Activated CD8-positive, alpha-beta memory T cell treated with anti-CD3 and anti-CD28 coated beads for 4 hours (primary cell): Measurements from ENCODE around the gene TNFRSF25.
A peak's percentile ranks its signal among the peaks of the same experiment; 100 is the strongest.
"Not testable (repeated sequence)": the region's sequence is repeated elsewhere in the genome, so short reads cannot be mapped to it uniquely, and the experiment has no call there.

Source experiments
- DNase-seq, 2 donors: peaks; one replicate each; pipeline ENCODE4 v3.0.0-alpha.2; 2020; ENCODE audit warnings: low read depth in 2 of 2

The TNFRSF25 gene

DNA sequence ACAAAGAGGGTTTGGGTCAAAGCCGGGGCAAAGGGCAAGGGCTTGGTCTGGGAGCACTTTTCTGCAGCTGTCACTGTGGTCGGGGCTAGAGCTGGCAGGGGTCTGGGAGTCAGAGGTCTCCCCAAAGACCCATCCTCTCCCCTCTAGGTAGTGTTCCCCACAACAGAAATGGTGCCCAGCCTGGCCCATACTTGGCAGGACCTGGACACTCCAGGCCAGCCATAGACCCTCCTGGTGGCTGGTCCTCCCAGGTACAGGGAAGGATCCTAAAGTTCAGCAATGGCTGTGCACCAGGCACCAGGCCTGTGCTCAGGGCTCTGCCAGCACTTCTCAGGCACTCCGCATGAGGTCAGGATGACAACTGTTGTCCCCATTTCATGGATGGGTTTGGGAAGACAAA is 30.4 kb downstream of the TNFRSF25 start:
- DNase-seq, result no peak

DNA sequence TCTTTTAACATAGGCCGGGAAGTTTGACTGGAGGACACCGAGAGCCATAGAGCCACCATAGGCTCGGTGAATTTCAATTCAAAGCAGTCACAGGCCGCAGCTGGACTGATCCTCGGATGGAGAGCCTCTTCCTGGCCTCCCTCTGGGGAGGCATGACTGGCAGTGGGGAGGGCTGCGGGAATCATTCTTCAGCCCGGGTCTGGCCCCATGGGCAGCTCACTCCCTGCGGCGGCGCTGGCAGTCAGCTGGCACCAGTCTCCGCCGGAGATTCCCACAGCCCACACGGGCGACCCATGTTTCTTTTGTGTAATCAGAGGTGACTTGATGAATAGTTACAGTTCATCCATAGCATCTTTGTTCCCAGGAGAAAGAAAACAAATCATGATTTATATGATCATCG is 30.8 kb downstream of the TNFRSF25 start:
- DNase-seq, result no peak

- no peak for DNase-seq
Measured at GRCh38 chr1:6434186-6434585, 31.8 kb downstream of the TNFRSF25 start.

DNA sequence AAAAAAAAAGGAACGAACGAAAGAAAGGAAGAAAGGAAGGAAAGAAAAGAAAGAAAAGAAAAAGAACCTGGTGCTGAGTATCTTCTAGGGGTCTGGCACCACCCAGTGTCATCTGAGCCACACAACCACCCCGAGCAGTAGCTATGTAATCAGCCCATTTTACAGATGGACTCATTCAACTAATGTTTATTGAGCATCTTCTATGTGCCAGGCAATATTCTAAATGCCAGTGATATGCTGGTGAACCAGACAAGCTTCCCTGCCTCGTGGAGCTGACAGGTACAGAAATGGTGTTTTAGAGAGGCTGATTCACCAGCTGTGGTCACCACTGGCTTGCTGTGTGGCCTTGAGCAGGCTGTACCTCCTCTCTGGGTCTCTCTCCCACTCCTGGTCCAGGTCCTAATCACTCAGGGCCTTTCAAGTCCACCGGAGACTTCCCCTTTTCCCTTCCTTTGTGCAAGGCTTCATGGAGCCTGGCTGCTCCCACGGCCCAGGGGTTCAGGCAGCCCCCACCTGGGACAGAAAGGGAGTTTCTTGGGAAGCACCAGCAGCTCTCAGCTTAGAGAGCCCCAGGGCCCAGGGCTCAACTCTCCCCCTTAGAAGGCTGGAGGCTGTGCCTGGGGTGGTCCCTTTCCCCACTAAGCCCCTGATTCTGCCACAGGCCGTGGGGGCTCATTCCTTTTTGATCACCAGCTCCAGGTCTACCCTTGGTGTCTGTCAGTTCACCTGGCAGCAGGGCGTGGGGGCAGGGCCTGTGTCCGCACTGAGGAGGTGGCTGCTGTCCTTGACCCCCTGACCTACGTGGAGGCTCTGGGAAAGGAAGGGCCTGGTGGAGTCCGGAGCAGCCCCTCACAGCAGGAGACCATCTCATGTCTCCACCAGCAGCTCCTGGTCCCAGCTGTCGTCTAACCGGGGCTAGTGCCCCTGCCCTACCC is 34.1 kb downstream of the TNFRSF25 start:
- not testable (repeated sequence) for DNase-seq

DNA sequence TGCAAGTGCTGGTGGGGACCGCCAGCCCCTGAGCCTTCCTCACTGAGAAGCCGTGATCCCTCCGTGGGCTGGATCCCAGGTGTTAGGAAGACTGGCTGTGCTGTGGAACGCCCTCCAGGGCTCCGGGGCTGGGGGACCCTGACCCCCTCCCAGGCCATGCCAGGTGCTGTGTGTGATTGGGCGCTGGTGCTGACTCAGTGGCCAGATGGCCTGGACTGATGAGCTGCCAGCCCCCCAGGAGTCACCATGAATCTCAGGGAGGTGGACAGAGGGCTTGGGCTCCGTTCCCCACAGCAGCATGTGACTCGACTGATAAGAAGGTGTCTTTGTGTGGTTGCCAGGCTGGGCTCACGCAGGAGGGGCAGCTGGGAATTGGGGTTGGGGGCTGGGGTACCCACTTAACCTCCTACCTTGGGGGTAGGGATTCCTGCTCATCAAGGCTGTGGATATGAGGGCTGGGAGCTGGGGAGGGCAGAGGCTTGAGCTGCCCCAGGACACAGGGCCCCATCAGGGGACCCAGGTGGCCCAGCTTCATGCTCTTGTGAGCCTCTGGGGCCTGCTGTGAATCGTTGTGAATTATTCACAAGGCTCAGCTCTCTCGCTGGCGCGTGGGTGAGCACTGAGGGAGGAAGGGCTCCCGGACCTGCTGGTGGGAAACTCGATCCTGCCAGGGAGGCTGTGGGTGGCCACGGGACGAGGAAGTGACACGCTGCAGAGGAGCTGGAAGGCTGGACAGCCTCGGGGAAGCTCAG is 36.1 kb downstream of the TNFRSF25 start:
- not testable (repeated sequence) for DNase-seq

DNA sequence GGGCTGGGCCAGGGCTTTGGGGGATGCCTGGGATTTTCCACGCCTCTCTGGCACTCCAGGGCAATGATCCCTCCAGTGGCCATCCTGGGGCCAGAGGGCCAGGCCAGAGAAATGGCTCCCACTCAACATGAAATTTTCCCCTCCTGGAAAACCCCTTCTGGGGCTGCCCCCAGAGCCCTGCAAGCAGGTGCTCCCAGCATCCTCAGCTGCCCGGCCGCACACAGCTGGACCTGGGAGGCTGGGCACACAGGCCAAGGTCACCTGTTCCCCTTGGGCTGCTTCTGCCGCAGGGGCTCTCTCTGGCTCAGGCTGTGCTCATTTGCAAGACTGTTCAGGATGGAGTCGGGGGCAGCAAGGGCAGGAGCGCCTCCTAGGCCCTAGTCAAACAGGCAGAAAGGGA is 37.5 kb downstream of the TNFRSF25 start:
- DNase-seq, result not testable (repeated sequence)

DNA sequence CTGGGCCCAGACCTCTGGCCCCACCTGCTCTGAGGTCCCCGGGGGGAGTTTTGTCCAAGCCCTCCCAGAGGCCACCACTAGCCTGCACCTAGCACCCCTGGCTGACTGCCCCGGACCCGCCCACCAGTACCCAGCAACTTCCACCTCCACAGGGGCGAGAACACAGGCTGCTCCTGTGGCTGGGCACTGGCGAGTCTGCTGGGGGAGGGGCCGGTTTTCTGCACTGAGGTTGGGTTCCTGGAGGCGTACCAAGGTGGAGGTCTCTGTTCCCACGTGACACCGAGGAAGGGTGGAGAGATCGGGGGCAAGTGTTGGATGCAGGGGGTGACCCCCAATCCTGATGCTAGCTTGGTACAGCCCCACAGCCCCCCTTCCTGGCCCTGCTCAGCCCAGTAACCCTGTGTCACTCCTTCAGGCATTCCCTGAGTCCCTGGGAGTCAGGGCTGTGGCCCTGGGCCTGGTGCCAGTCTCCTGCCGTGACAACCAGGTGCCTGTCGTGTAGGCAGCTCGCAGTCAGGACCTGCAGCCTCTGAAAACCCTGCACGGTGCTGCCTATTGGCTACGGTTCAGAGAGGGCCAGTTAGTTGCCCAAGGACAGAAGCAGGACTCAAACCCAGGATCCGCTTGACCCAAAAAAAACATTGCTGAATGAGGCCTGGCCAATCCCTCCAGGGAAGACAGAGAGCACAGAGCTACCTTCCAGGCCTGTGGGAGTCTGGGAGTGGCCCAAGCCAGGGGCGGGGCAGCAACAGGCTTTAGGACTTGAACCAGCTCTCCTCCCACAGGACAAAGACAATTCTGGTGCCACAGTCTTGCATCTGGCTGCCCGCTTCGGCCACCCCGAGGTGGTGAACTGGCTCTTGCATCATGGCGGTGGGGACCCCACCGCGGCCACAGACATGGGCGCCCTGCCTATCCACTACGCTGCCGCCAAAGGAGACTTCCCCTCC is 38.3 kb downstream of the TNFRSF25 start:
- no peak for DNase-seq

- DNase-seq, result no peak
Measured at GRCh38 chr1:6426972-6427350, 39.0 kb downstream of the TNFRSF25 start.

DNA sequence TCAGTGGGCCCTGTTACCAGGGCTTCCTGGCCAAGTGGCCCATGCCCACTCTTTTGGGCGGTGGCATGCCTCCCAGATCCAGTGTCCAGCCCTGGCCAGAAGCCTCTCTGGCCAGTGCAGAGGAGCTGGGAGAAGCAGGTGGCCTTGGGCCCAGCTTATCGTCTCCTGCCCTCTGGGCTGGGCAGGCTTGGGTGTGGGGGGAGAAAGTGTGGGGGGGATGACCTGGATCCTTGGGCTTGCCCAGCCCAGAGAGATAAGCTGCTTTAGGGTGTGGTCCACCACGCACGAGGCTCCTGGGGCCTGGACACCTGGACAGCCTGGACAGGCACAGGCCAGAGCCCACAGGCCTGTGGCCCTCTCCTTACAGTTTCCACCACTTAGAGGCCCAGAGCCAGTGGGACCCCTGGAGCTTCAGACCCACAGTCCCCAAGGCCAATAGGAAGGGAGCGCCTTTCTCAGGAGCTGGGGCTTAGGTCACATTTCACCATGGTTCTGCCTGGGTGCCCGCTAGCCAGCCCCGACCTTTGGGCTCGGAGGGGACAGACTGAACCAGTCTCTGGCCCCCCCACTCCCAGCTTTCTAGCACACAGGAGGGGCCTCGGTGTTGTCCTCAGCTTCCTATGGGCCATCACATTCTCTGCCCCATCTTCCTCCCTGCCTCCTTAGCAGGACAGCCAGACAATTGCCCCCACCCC is 39.5 kb downstream of the TNFRSF25 start:
- DNase-seq, result no peak

DNA sequence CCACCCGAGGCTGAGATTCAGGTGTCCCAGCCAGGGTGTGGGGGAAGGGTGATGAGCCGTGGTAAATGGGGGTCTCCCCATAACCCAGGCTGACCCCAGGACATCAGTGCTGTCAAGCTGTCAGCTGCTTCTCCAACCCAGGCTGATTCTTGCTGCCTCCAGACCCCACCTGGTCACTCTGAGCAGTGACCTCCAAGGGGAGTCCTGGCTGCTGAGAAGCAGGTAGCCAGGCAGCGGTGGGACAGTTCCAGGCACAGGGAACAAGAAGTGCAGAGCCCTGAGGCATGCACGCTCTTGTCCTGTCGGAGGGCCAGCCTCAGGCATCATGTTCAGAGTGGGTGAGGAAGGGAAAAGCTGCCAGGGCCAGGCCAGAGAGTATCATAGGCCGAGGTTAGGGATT is 40.3 kb downstream of the TNFRSF25 start:
- DNase-seq, result no peak

DNA sequence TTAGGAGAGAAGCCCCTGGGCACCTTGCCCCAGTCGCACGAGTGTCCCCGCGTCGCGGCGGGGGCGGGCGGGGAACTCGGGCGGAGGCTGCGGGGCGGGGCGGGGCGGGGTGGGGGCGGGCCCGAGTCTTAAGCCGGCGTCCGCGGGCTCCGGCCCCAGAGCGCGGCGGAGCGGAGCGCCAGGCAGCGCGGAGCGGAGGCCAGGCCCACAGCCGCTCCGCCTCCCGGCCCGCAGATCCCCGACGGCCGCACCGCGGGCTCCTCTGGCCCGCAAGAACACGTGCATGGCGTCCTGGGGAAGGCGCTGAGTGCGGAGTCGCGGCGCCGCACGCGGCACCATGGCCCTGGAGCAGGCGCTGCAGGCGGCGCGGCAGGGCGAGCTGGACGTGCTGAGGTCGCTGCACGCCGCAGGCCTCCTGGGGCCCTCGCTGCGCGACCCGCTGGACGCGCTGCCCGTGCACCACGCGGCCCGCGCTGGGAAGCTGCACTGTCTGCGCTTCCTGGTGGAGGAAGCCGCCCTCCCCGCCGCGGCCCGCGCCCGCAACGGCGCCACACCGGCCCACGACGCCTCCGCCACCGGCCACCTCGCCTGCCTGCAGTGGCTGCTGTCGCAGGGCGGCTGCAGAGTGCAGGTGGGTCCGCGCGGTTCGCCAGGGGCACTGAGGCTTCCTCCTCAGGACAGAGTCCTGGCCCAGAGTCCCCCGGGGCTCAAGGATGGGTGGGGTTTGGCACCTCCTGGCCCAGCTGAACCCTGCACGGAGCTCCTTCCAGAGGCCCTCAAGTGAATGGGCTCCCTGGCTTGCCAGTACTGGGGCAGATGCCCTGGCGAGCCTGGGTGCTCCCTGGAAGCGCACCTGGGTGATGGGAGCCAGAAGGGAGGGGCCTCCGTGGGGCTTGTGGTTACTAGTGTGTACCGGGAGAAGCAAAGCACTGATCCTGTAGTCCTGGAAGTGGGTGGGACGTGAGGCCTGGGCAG is 41.1 kb downstream of the TNFRSF25 start, which contains the start of gene ESPN:
TSS of gene ESPN (plus strand) at position 158 of the 975 bp plus-strand sequence. CDS start at position 338, 180 bp downstream.
- DNase-seq, result no peak

- DNase-seq, result no peak
Measured at GRCh38 chr1:6424000-6424565, 41.9 kb downstream of the TNFRSF25 start.

DNA sequence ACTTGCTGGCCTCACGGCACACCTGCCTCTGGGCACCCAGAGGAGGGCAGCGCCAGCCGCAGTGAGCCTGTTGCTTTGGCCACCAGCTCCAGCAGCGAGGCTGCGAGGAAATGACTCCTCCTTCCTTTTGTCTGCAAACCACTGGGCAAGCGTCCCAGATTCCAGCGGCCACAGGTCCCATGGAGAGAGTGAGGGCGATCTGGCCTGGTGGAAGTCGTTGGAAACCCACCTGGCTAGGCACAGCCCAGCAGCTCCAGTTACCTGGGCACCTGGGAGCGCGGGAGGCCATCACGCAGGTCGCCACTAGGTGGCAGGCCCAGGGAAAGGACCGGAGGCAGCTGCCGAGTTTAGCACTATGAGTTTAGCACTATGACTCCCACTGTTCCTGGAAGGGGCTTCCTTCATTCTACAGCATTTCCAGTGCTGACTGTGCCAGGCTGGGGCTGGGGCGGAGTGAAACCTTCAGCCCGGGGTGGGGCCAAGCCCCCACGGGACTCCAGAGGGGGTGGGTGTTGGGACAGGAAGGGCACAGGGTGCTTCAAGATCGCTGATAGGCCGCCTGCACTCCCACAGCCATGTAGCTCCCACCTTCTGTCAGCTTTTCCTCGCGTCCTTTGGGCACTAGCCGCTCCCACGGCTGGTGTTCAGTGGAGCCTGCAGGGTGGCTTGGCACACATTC is 42.5 kb downstream of the TNFRSF25 start:
- DNase-seq, result peak; percentile 41 to 53

- DNase-seq, result no peak
Measured at GRCh38 chr1:6421266-6421665, 44.7 kb downstream of the TNFRSF25 start.

DNA sequence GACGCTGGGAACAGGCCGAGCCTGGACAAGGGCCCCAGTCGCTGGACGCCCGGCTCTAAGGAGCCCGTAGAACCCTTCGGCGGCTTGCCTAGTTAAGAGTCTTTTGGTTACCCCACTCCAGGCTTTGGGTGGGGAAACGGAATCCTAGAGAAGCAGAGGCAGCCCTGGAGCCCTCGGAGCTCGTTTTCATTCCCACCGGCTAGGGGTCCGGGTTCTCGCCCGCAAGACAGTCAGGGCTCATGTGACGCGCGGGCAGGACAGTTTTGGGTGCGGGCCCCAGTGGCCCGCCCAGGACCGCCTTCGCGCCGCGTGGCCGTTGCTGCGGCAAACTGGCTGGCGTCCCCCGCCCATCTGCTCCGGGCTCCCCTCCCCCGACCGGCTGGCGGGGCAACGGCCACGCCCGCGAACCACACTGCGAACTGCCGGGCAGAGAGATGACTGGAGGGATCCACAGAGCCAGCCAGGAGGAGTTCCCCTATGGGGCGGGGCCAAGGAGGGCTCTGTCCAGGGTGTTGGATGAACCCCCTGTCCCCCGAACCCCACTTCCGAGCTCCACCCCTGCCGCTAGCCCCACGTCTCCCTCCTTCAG is 45.4 kb downstream of the TNFRSF25 start:
- DNase-seq, result no peak

GRCh38 chr1:6419804-6420453 is 46.0 kb downstream of the TNFRSF25 start, which contains the start of gene HES2:
TSS of gene HES2 (minus strand) at chr1:6419919. CDS start at chr1:6419820, 99 bp downstream.
- DNase-seq, result no peak

GRCh38 chr1:6419397-6419803 is 46.6 kb downstream of the TNFRSF25 start:
- no peak for DNase-seq
